ENCODE measurements around the gene ZDHHC22. TPM values are rescaled to one million over a fixed set of nuclear protein-coding genes. Genes with fewer than 3 reads are reported as not detected.

The ZDHHC22 gene
- total RNA-seq, 1 donor = not detected

GRCh38 chr14:77123381-77124325 is 17.9 kb downstream of the ZDHHC22 start:
- H3K4me3 ChIP-seq (ENCODE audit: low read depth, low read length) = no peak overlapping the region
- no peak for DNase-seq (ENCODE audit: low read depth)
- TF ChIP-seq, protein P1, sequence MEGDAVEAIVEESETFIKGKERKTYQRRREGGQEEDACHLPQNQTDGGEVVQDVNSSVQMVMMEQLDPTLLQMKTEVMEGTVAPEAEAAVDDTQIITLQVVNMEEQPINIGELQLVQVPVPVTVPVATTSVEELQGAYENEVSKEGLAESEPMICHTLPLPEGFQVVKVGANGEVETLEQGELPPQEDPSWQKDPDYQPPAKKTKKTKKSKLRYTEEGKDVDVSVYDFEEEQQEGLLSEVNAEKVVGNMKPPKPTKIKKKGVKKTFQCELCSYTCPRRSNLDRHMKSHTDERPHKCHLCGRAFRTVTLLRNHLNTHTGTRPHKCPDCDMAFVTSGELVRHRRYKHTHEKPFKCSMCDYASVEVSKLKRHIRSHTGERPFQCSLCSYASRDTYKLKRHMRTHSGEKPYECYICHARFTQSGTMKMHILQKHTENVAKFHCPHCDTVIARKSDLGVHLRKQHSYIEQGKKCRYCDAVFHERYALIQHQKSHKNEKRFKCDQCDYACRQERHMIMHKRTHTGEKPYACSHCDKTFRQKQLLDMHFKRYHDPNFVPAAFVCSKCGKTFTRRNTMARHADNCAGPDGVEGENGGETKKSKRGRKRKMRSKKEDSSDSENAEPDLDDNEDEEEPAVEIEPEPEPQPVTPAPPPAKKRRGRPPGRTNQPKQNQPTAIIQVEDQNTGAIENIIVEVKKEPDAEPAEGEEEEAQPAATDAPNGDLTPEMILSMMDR (IDR thresholded peaks at IDR 0.05; ENCODE audit: insufficient read depth, low read depth, low read length) = no peak

GRCh38 chr14:77122526-77123125 is 19.0 kb downstream of the ZDHHC22 start:
- no peak for DNase-seq (ENCODE audit: low read depth)
- no peak overlapping the region for H3K4me3 ChIP-seq (ENCODE audit: low read depth, low read length)
- TF ChIP-seq, protein P1 (IDR thresholded peaks at IDR 0.05; ENCODE audit: insufficient read depth, low read depth, low read length) = no peak

- TF ChIP-seq, protein P1 (IDR thresholded peaks at IDR 0.05; ENCODE audit: insufficient read depth, low read depth, low read length) = no peak
- H3K4me3 ChIP-seq (ENCODE audit: low read depth, low read length) = no peak overlapping the region
- peak; percentile 57 for DNase-seq (ENCODE audit: low read depth)
Measured at GRCh38 chr14:77120771-77121743, 20.5 kb downstream of the ZDHHC22 start.

GRCh38 chr14:77119851-77120250 is 21.7 kb downstream of the ZDHHC22 start:
- TF ChIP-seq, protein P1 (IDR thresholded peaks at IDR 0.05; ENCODE audit: insufficient read depth, low read depth, low read length) = no peak
- H3K4me3 ChIP-seq (ENCODE audit: low read depth, low read length) = no peak overlapping the region
- DNase-seq (ENCODE audit: low read depth) = no peak

DNA sequence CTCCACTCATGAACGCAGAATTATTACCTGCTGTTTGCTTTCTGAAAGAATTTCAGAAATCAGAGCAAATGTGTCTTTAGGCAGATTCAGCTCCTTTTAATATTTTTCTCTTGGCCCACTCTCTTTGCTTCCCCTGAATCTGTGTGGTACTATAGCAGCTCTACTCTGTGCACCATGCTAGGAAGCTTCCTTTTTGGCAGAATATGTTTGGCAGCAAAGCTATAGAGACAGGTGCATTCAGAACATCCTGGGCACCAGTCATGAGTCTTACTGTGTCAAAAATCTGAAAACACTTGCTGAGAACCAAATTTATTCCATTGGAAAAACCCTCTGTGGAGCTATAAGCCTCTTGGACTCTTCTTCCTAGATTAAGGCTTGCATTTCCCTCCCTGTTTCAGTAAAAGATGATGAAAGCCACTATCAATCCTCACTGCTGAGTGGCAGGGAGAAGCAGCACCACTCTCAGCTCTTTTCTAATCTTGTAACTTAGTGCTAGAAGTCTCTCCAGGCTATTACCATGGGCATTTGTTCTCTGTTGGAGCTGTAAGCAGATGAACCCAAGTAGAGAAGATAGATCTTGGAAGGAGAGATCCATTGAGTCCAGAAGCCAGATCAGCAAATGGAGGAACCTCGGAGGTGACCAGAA is 25.3 kb downstream of the ZDHHC22 start:
- no peak for DNase-seq (ENCODE audit: low read depth)
- no peak overlapping the region for H3K4me3 ChIP-seq (ENCODE audit: low read depth, low read length)
- TF ChIP-seq, protein P1 (IDR thresholded peaks at IDR 0.05; ENCODE audit: insufficient read depth, low read depth, low read length) = no peak

DNA sequence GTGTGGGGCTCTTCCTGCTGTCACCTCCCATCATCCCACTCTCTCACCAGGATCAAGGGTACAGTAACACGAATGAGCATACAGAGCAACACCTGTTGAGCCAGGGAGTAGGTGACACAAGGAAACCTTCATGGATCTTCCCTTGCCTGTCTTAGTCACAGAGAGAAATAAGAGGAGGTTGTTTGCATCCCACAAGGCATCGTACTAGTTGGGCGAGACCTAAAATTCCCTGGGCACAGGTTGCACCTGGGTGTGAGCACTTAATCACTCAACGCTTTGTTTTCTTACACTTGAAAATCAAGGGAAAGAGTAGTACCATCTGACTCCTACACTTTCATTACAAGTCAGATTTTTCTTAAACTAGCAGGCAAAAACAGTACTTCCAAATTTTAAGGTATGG is 27.0 kb downstream of the ZDHHC22 start:
- no peak for DNase-seq (ENCODE audit: low read depth)
- TF ChIP-seq, protein P1 (IDR thresholded peaks at IDR 0.05; ENCODE audit: insufficient read depth, low read depth, low read length) = no peak
- no peak overlapping the region for H3K4me3 ChIP-seq (ENCODE audit: low read depth, low read length)

All from fibroblast of villous mesenchyme (primary cell).